ENCODE results near the gene NACA2. TPM values are rescaled to one million over a fixed set of nuclear protein-coding genes. Genes with fewer than 3 reads are reported as not detected.

NACA2 gene
- total RNA-seq, 1 experiment from 2014 or later, result not detected

GRCh38 chr17:61583242-61583641 is 7.8 kb downstream of the NACA2 start:
- Histone ChIP-seq H3T11ph (ENCODE audit: low read length) (no peak overlapping the region), H3K27ac (ENCODE audit: insufficient read length, low read depth, low read length) (no peak overlapping the region), H3K4me1 (ENCODE audit: insufficient read depth, low read length) (no peaks in the 10 kb centered on the region), H3K79me2 (ENCODE audit: insufficient read depth, low read length) (no peaks in the 10 kb centered on the region), H4K20me1 (ENCODE audit: control insufficient read depth, insufficient read depth, insufficient read length) (no peaks in the 10 kb centered on the region), H3K79me1 (ENCODE audit: insufficient read depth, low read depth, low read length, poor library complexity, severe bottlenecking) (no peaks in the 10 kb centered on the region), H3K18ac (ENCODE audit: insufficient read length, low read depth, low read length) (no peak overlapping the region), H4K5ac (ENCODE audit: insufficient read length, low read depth, low read length) (no peak overlapping the region), H2BK5ac (ENCODE audit: insufficient read length, low read length) (no peak overlapping the region), H3K9ac (ENCODE audit: extremely low read depth, insufficient read length, low read length) (no peak overlapping the region), H4K8ac (replicated peaks; ENCODE audit: insufficient read length, low read depth, low read length) (no peak overlapping the region), H3K14ac (ENCODE audit: insufficient read depth, low read length) (no peak overlapping the region), H2BK12ac (ENCODE audit: insufficient read length, low read depth, low read length) (no peak overlapping the region), H3K27me3 (ENCODE audit: insufficient read depth, low read length) (no peaks in the 10 kb centered on the region), H3K23ac (ENCODE audit: insufficient read length, low read depth, low read length) (no peak overlapping the region), H3K56ac (ENCODE audit: insufficient read length, low read depth, low read length) (no peak overlapping the region), H2BK120ac (ENCODE audit: low read depth, low read length, poor library complexity, severe bottlenecking) (no peak overlapping the region), H2BK20ac (ENCODE audit: low read depth, low read length, poor library complexity, severe bottlenecking) (no peak overlapping the region), H2AK5ac (ENCODE audit: insufficient read length, low read length) (no peak overlapping the region), H3K9me3 (ENCODE audit: control insufficient read depth, low read depth, low read length) (no peaks in the 10 kb centered on the region), H2AFZ (ENCODE audit: low read length) (no peak overlapping the region), H3K4me2 (ENCODE audit: insufficient read depth, insufficient read length, low read length) (no peak overlapping the region), H2BK15ac (ENCODE audit: low read depth, low read length) (no peak overlapping the region), H4K91ac (ENCODE audit: insufficient read length, low read depth, low read length) (no peak overlapping the region), H3K23me2 (ENCODE audit: insufficient read length, low read depth, low read length, poor library complexity, severe bottlenecking) (no peaks in the 10 kb centered on the region), H3K4ac (ENCODE audit: low read depth, low read length) (no peak overlapping the region)
- H3K27ac Mint-ChIP-seq, result no peak overlapping the region
- TF ChIP-seq CTCF (conservative IDR thresholded peaks at IDR 0.05), result peak; percentile 45; the same call in 1 of the 3 replicates
- H3K9me3 Mint-ChIP-seq, result no peaks in the 10 kb centered on the region
- DNase-seq, result no peak
- H3K27me3 Mint-ChIP-seq (ENCODE audit: low read depth), result no peaks in the 10 kb centered on the region; the same call in none of the 2 replicates
- no peaks in the 10 kb centered on the region for H3K36me3 Mint-ChIP-seq (ENCODE audit: insufficient read depth in 1 of 3, low read depth in 3 of 3)
- no CpG with 5 or more reads among the region's 3 CpGs for WGBS (ENCODE audit: extremely low coverage, insufficient read length, low lambda C conversion rate)
- no peaks in the 10 kb centered on the region for H3K4me1 Mint-ChIP-seq
- no peak overlapping the region for H3K4me3 Mint-ChIP-seq
